ENCODE results near the gene CTNNBIP1.

Gene CTNNBIP1

GRCh38 chr1:9874959-9875635, 35.0 kb downstream of the CTNNBIP1 start:
- peak; percentile 93 for DNase-seq

- no peak for DNase-seq
Measured at GRCh38 chr1:9874412-9874811, 35.7 kb downstream of the CTNNBIP1 start.

GRCh38 chr1:9873992-9874391, 36.1 kb downstream of the CTNNBIP1 start:
- DNase-seq = no peak

GRCh38 chr1:9873385-9873784, 36.7 kb downstream of the CTNNBIP1 start:
- no peak for DNase-seq

- no peak for DNase-seq
Measured at GRCh38 chr1:9872430-9873165, 37.5 kb downstream of the CTNNBIP1 start.

GRCh38 chr1:9871707-9872425, 38.2 kb downstream of the CTNNBIP1 start:
- no peak for DNase-seq

GRCh38 chr1:9871021-9871420, 39.0 kb downstream of the CTNNBIP1 start:
- DNase-seq = no peak

- no peak for DNase-seq
Measured at GRCh38 chr1:9870572-9870971, 39.5 kb downstream of the CTNNBIP1 start.

- DNase-seq = no peak
Measured at GRCh38 chr1:9869831-9870251, 40.2 kb downstream of the CTNNBIP1 start.

- DNase-seq = no peak
Measured at GRCh38 chr1:9868244-9868590, 41.9 kb downstream of the CTNNBIP1 start.

GRCh38 chr1:9867408-9868243, 42.4 kb downstream of the CTNNBIP1 start:
- DNase-seq = peak; percentile 87

GRCh38 chr1:9866836-9867235, 43.2 kb downstream of the CTNNBIP1 start:
- DNase-seq = no peak

GRCh38 chr1:9865724-9866123, 44.3 kb downstream of the CTNNBIP1 start:
- DNase-seq = no peak

GRCh38 chr1:9863371-9863770, 46.7 kb downstream of the CTNNBIP1 start:
- no peak for DNase-seq

- DNase-seq = no peak
Measured at GRCh38 chr1:9861360-9861759, 48.7 kb downstream of the CTNNBIP1 start.

- no peak for DNase-seq
Measured at GRCh38 chr1:9860887-9861286, 49.2 kb downstream of the CTNNBIP1 start.

- no peak for DNase-seq
Measured at GRCh38 chr1:9859281-9860014, 50.6 kb downstream of the CTNNBIP1 start.

GRCh38 chr1:9858293-9859035, 51.6 kb downstream of the CTNNBIP1 start:
- DNase-seq = no peak

- no peak for DNase-seq
Measured at GRCh38 chr1:9855186-9855585, 54.9 kb downstream of the CTNNBIP1 start.

- DNase-seq = no peak
Measured at GRCh38 chr1:9853249-9853595, 56.8 kb downstream of the CTNNBIP1 start.

GRCh38 chr1:9852410-9853248, 57.4 kb downstream of the CTNNBIP1 start:
- no peak for DNase-seq

Data from retina (tissue), 1 donor.